ENCODE data around the gene IL1RAPL1.

IL1RAPL1 gene

DNA sequence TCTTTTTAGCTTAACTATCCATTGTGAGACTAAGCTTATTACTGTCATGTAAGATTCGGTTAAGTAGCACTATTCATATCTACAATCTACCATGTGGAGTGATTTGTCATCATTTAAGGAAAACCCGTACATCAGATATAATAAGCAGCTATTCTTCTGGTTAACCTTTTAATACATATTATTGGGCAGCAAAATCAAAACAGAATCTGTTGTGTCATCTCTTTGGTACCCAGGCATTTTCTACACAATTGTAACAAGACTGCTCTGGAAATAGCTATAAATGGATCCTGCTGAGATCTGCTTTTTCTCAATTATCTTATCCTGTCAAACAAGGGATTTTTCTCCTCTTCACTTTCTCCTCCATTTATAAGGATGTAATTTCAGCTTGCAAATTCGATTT, 1106.7 kb downstream of the IL1RAPL1 start:
- TF ChIP-seq, protein P1, sequence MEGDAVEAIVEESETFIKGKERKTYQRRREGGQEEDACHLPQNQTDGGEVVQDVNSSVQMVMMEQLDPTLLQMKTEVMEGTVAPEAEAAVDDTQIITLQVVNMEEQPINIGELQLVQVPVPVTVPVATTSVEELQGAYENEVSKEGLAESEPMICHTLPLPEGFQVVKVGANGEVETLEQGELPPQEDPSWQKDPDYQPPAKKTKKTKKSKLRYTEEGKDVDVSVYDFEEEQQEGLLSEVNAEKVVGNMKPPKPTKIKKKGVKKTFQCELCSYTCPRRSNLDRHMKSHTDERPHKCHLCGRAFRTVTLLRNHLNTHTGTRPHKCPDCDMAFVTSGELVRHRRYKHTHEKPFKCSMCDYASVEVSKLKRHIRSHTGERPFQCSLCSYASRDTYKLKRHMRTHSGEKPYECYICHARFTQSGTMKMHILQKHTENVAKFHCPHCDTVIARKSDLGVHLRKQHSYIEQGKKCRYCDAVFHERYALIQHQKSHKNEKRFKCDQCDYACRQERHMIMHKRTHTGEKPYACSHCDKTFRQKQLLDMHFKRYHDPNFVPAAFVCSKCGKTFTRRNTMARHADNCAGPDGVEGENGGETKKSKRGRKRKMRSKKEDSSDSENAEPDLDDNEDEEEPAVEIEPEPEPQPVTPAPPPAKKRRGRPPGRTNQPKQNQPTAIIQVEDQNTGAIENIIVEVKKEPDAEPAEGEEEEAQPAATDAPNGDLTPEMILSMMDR (IDR thresholded peaks at IDR 0.05; ENCODE audit: borderline replicate concordance, extremely low read depth, low read length, poor library complexity, severe bottlenecking), result no peak
- no peak for TF ChIP-seq EZH2 (IDR thresholded peaks at IDR 0.05; ENCODE audit: borderline replicate concordance, low read depth, low read length, severe bottlenecking)

DNA sequence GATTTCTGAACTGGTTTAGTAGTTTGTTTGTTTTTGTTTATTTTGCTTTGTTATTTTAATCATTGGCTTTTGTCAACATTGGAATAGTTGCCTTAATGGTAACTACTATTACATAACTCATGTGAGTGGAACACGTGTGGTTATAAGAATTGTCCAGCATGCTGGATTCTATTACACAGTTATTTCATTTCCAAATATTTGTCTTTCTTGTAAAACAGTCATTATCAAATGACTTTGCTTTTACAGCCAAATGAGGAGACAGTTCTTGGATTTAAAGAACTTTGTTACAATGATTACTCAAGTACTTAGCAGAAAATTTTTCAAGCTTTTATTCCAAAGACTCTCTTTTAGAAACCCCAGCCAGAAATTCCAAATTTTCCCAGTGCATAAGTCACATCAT, 1112.0 kb downstream of the IL1RAPL1 start:
- Histone ChIP-seq H3K27me3 (ENCODE audit: insufficient read depth, low read length, poor library complexity) (no peaks in the 10 kb centered on the region), H3K27ac (ENCODE audit: low read length) (no peak overlapping the region), H3K4me1 (ENCODE audit: insufficient read depth, low read length) (no peaks in the 10 kb centered on the region), H3K9me3 (ENCODE audit: insufficient read depth, low read length, severe bottlenecking) (no peaks in the 10 kb centered on the region), H3K4me3 (ENCODE audit: low read depth in 1 of 2, low read length in 2 of 2) (no peak overlapping the region), H3K9ac (ENCODE audit: low read depth, low read length) (no peak overlapping the region), H2AFZ (ENCODE audit: low read depth, low read length) (no peak overlapping the region), H3K79me2 (ENCODE audit: insufficient read depth, low read length) (no peaks in the 10 kb centered on the region), H3K36me3 (ENCODE audit: insufficient read depth, low read length) (no peaks in the 10 kb centered on the region), H3K4me2 (ENCODE audit: insufficient read depth, low read length) (no peak overlapping the region), H4K20me1 (ENCODE audit: insufficient read depth, low read length) (no peaks in the 10 kb centered on the region)
- TF ChIP-seq, protein P1 (IDR thresholded peaks at IDR 0.05; ENCODE audit: borderline replicate concordance, extremely low read depth, low read length, poor library complexity, severe bottlenecking), result no peak
- TF ChIP-seq EZH2 (IDR thresholded peaks at IDR 0.05; ENCODE audit: borderline replicate concordance, low read depth, low read length, severe bottlenecking), result no peak
- no peak for ATAC-seq (ENCODE audit: insufficient read depth, low read depth)
- no peak for DNase-seq

More for the DNA sequence above, 1106.7 kb downstream of the IL1RAPL1 start:
- H4K20me1 ChIP-seq (ENCODE audit: insufficient read depth, low read length), result no peaks in the 10 kb centered on the region
- DNase-seq, result no peak
- no peak overlapping the region for H3K9ac ChIP-seq (ENCODE audit: low read depth, low read length)
- H2AFZ ChIP-seq (ENCODE audit: low read depth, low read length), result no peak overlapping the region
- no peak overlapping the region for H3K4me3 ChIP-seq (ENCODE audit: low read depth in 1 of 2, low read length in 2 of 2)
- no peaks in the 10 kb centered on the region for H3K27me3 ChIP-seq (ENCODE audit: insufficient read depth, low read length, poor library complexity)
- H3K4me1 ChIP-seq (ENCODE audit: insufficient read depth, low read length), result no peaks in the 10 kb centered on the region
- no peaks in the 10 kb centered on the region for H3K36me3 ChIP-seq (ENCODE audit: insufficient read depth, low read length)
- H3K27ac ChIP-seq (ENCODE audit: low read length), result no peak overlapping the region
- no peaks in the 10 kb centered on the region for H3K79me2 ChIP-seq (ENCODE audit: insufficient read depth, low read length)
- no peak for ATAC-seq (ENCODE audit: insufficient read depth, low read depth)
- no peaks in the 10 kb centered on the region for H3K9me3 ChIP-seq (ENCODE audit: insufficient read depth, low read length, severe bottlenecking)
- no peak overlapping the region for H3K4me2 ChIP-seq (ENCODE audit: insufficient read depth, low read length)

DNA sequence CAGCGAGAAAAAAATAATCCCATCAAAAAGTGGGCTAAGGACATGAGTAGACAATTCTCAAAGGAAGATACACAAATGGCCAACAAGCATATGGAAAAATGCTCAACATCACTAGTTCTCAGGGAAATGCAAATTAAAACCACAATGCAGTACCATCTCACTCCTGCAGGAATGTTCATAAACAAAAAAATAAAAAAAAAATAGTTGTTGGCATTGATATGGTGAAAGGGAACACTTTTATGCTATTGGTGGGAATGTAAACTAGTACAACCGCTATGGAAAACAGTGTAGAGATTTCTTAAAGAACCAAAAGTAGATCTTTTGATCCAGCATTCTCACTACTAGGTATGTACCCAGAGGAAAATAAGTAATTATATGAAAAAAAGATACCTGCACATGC, 1119.8 kb downstream of the IL1RAPL1 start:
- no peak for DNase-seq
- H3K79me2 ChIP-seq (ENCODE audit: insufficient read depth, low read length), result no peaks in the 10 kb centered on the region
- no peak overlapping the region for H3K9ac ChIP-seq (ENCODE audit: low read depth, low read length)
- H3K36me3 ChIP-seq (ENCODE audit: insufficient read depth, low read length), result no peaks in the 10 kb centered on the region
- no peak for TF ChIP-seq EZH2 (IDR thresholded peaks at IDR 0.05; ENCODE audit: borderline replicate concordance, low read depth, low read length, severe bottlenecking)
- TF ChIP-seq, protein P1 (IDR thresholded peaks at IDR 0.05; ENCODE audit: borderline replicate concordance, extremely low read depth, low read length, poor library complexity, severe bottlenecking), result no peak
- H3K9me3 ChIP-seq (ENCODE audit: insufficient read depth, low read length, severe bottlenecking), result no peaks in the 10 kb centered on the region
- H3K4me3 ChIP-seq (ENCODE audit: low read depth in 1 of 2, low read length in 2 of 2), result no peak overlapping the region
- no peaks in the 10 kb centered on the region for H3K27me3 ChIP-seq (ENCODE audit: insufficient read depth, low read length, poor library complexity)
- H3K4me2 ChIP-seq (ENCODE audit: insufficient read depth, low read length), result no peak overlapping the region
- H4K20me1 ChIP-seq (ENCODE audit: insufficient read depth, low read length), result no peaks in the 10 kb centered on the region
- no peak overlapping the region for H2AFZ ChIP-seq (ENCODE audit: low read depth, low read length)
- no peak overlapping the region for H3K27ac ChIP-seq (ENCODE audit: low read length)
- H3K4me1 ChIP-seq (ENCODE audit: insufficient read depth, low read length), result no peaks in the 10 kb centered on the region
- no peak for ATAC-seq (ENCODE audit: insufficient read depth, low read depth)

DNA sequence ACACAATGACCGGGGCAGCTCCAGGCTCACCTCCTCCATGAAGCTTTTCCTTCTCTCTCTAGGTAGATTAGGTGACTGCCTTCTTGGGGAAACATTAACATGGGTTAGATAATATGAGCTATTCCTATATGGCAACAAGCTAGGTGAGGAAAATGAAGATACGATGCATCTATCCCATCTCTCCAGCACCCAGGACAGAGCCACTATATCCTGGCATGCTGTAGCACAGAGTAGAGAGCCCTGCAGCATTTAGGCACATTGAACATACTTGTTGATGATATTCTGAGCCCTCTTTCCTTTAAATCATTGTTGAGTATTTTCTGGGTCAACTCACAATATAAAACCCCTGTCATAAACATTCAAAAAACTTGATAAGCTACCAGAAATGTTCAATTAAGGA, 1133.9 kb downstream of the IL1RAPL1 start:
- no peaks in the 10 kb centered on the region for H3K9me3 ChIP-seq (ENCODE audit: insufficient read depth, low read length, severe bottlenecking)
- H2AFZ ChIP-seq (ENCODE audit: low read depth, low read length), result no peak overlapping the region
- H3K79me2 ChIP-seq (ENCODE audit: insufficient read depth, low read length), result no peaks in the 10 kb centered on the region
- H4K20me1 ChIP-seq (ENCODE audit: insufficient read depth, low read length), result no peaks in the 10 kb centered on the region
- no peaks in the 10 kb centered on the region for H3K4me1 ChIP-seq (ENCODE audit: insufficient read depth, low read length)
- no peak overlapping the region for H3K9ac ChIP-seq (ENCODE audit: low read depth, low read length)
- no peak overlapping the region for H3K27ac ChIP-seq (ENCODE audit: low read length)
- TF ChIP-seq, protein P1 (IDR thresholded peaks at IDR 0.05; ENCODE audit: borderline replicate concordance, extremely low read depth, low read length, poor library complexity, severe bottlenecking), result no peak
- no peak overlapping the region for H3K4me3 ChIP-seq (ENCODE audit: low read depth in 1 of 2, low read length in 2 of 2)
- DNase-seq, result no peak
- H3K36me3 ChIP-seq (ENCODE audit: insufficient read depth, low read length), result no peaks in the 10 kb centered on the region
- no peak for ATAC-seq (ENCODE audit: insufficient read depth, low read depth)
- no peak overlapping the region for H3K4me2 ChIP-seq (ENCODE audit: insufficient read depth, low read length)
- no peaks in the 10 kb centered on the region for H3K27me3 ChIP-seq (ENCODE audit: insufficient read depth, low read length, poor library complexity)

Measured in DND-41 (cell line).